IPS DF 19.7 (cell line): ENCODE results near the gene CDCA4.
"Not testable (repeated sequence)": the region's sequence is repeated elsewhere in the genome, so short reads cannot be mapped to it uniquely, and the experiment has no call there.

Source experiments
- DNase-seq: peaks from one replicate; pipeline ENCODE4 v3.0.0-alpha.2; 2013; ENCODE audit warnings: low read depth, low spot score

The CDCA4 gene

GRCh38 chr14:105034315-105035039 lies 13.6 kb upstream of the CDCA4 start:
- DNase-seq, result no peak

GRCh38 chr14:105033412-105033900 lies 12.6 kb upstream of the CDCA4 start:
- DNase-seq, result not testable (repeated sequence)

- not testable (repeated sequence) for DNase-seq
Observed at GRCh38 chr14:105032451-105032901, 11.6 kb upstream of the CDCA4 start.

GRCh38 chr14:105030836-105031396 lies 10.0 kb upstream of the CDCA4 start:
- no peak for DNase-seq

- DNase-seq, result no peak
Observed at GRCh38 chr14:105030194-105030593, 9.3 kb upstream of the CDCA4 start.

- no peak for DNase-seq
Observed at GRCh38 chr14:105029402-105029801, 8.5 kb upstream of the CDCA4 start.

- DNase-seq, result no peak
Observed at GRCh38 chr14:105028251-105028927, 7.5 kb upstream of the CDCA4 start.

- DNase-seq, result not testable (repeated sequence)
Observed at GRCh38 chr14:105027718-105028117, 6.8 kb upstream of the CDCA4 start.

GRCh38 chr14:105026802-105027563 lies 6.1 kb upstream of the CDCA4 start:
- DNase-seq, result no peak

GRCh38 chr14:105026033-105026785 lies 5.3 kb upstream of the CDCA4 start:
- no peak for DNase-seq

- DNase-seq, result no peak
Observed at GRCh38 chr14:105025429-105025828, 4.5 kb upstream of the CDCA4 start.

GRCh38 chr14:105023791-105024480 lies 3.1 kb upstream of the CDCA4 start:
- DNase-seq, result no peak

GRCh38 chr14:105023144-105023543 lies 2.3 kb upstream of the CDCA4 start:
- DNase-seq, result no peak

GRCh38 chr14:105022276-105022670 lies 1.4 kb upstream of the CDCA4 start:
- no peak for DNase-seq

- no peak for DNase-seq
Observed at GRCh38 chr14:105021656-105022275, 883 bp upstream of the CDCA4 start.

- DNase-seq, result no peak
Observed at GRCh38 chr14:105019861-105020814, 745 bp downstream of the CDCA4 start.

- no peak for DNase-seq
Observed at GRCh38 chr14:105018414-105018813, 2.5 kb downstream of the CDCA4 start.

GRCh38 chr14:105015905-105016304 lies 5.0 kb downstream of the CDCA4 start:
- no peak for DNase-seq

- DNase-seq, result no peak
Observed at GRCh38 chr14:105015242-105015641, 5.6 kb downstream of the CDCA4 start.
